GM12873 (cell line): ENCODE results near the gene MYO7A.

Experiments
- CTCF ChIP-seq: IDR thresholded peaks from 2 replicates; pipeline ENCODE4 v1.5.1; 2012; ENCODE audit warnings: low read depth, mild to moderate bottlenecking, moderate library complexity, low read length, control low read depth; ENCODE audit not compliant: insufficient read depth; ENCODE audit errors: missing control alignments

MYO7A gene

GRCh38 chr11:77127920-77128691 is at the start of gene MYO7A:
Gene MYO7A (plus strand): TSS chr11:77128246. CDS start chr11:77130635, 2,389 bp downstream.
- TF ChIP-seq CTCF = no peak

GRCh38 chr11:77079666-77080065 is 48.4 kb upstream of the MYO7A start:
- no peak for TF ChIP-seq CTCF

- no peak for TF ChIP-seq CTCF
Measured at GRCh38 chr11:77080643-77081210, 47.3 kb upstream of the MYO7A start.

GRCh38 chr11:77081381-77081851 is 46.6 kb upstream of the MYO7A start:
- TF ChIP-seq CTCF = no peak

GRCh38 chr11:77081976-77082836 is 45.8 kb upstream of the MYO7A start:
- no peak for TF ChIP-seq CTCF

- TF ChIP-seq CTCF = no peak
Measured at GRCh38 chr11:77082838-77083565, 45.0 kb upstream of the MYO7A start.
